Measurements from ENCODE around the gene RASSF1. TPM values are rescaled to one million over a fixed set of nuclear protein-coding genes. Genes with fewer than 3 reads are reported as not detected.

The RASSF1 gene
- total RNA-seq, 2 experiments from 2014 or later, result 30.8 to 50.7 TPM

DNA sequence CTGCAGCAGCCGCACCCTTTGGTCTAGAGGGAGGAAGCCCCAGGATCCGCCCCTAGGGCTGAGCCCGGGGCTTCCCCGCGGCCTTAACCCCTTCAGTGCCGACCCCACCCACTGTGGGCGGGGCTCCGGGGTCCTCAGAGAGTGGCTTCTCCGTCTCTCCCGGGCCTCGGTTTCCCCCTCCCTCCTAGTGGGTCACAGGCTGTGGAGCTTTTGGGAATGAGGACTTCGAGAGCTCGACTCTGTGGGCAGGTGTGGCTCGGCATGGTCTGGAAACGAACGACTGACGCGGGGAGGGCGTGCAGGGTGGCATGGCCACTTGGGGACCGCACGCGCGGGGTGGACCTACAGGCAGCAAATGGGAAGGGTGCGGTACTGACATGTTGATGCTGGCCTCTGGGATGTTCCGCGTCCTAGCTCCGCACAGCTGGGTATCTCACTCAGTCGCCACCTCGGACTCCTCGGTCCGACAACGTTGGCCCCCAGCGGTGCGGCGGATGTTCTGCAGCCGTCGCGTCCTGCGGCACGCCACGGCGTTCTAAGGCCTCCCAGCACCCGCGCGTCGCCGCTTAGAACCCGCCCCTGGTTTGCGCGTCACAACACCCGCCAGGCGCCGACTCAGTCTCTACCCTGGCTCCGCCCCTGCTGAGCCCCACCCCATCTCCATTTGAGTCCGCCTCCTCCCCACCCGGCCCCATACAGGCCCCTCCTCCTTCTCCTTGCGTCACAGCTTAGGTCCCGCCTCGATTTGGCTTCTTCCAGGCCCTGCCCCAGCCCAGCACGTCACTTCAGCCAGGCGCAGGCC, 41.6 kb downstream of the RASSF1 start, which contains the start of the genes HYAL3 and NAA80:
Gene HYAL3 (minus strand): TSS at position 570 of the 802 bp plus-strand sequence. CDS start 3,803 bp downstream, outside the sequence.
Gene NAA80 (minus strand): TSS at position 570 of the 802 bp plus-strand sequence. CDS start 1,942 bp downstream, outside the sequence.
- Mint-ChIP-seq H3K27me3 (no peaks in the 10 kb centered on the region), H3K4me3 (peak within 1 kb of the TSS; percentile 97), H3K27ac (peak within 1 kb of the TSS; percentile 96), H3K9me3 (ENCODE audit: low read depth) (no peaks in the 10 kb centered on the region), H3K36me3 (ENCODE audit: low read depth) (no peaks in the 10 kb centered on the region), H3K4me1 (peaks cover 13% of the 10 kb centered on the region)
- CTCF ChIA-PET, result interaction anchor here (0.5 to 1.9 kb wide), 18 partner anchors 20 to 341 kb away, joined by 3 to 16 read pairs (median 3); partner anchors contain the start of genes CYB561D2, GNAI2, NPRL2 and RASSF1
- DNase-seq, result peak; percentile 100
- ATAC-seq, result peak; percentile 89
- intact Hi-C loops (cut with DNase I, micrococcal nuclease), result loop anchor here (1.0 to 10.0 kb wide), 19 partner anchors 22 to 1758 kb away; partner anchors contain the start of genes TMEM115 (in 2 of the 2), CYB561D2 (in 1 of the 2), DUSP7 (in 1 of the 2) and GMPPB (in 1 of the 2)
- POLR2A ChIA-PET, result interaction anchor here (0.6 to 1.6 kb wide), 11 partner anchors 20 to 559 kb away, joined by 3 to 11 read pairs (median 3); partner anchors contain the start of genes GNAI2, HYAL2, NPRL2 and RASSF1

DNA sequence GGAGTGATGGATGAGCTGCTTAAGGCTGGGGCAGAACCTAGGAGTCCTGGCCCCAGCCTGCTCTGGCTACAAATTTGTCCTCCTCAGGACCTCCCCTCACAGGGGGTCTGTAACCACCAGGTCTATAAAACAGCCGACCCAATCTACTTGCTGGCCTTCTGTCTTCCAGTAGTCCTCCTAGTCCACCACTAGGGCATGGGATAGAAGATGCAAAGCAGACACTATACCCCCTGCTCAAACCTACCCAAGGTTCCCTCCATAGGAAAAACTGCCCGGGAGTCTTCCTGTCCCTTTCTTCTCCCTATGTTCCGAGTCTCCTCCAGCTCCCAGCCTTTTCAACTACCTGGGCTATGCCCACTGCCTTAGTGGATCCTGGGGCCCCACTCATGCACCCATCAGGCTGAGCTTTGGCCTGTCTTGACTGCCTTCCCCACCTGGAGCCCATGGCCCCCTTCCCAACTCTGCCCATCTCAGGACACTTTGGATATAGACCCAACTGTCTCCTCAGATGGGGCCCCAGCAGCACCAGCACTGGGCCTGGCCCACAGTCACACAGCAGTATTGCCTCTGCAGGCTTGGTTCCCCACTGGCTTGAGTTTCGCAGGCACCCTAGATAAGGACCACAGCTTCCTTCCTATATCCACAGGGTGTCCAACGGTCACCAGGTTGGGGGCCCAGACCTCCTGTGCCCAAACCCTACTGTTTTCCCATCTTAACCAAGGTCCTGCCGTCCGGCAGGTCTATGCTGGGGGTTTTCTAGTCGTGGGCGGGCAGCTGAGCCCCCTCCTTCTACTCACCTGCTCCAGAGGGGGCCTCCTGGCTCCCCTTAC, 42.5 kb downstream of the RASSF1 start:
- POLR2A ChIA-PET, result interaction anchor here (0.6 to 1.6 kb wide), 2 partner anchors 38 to 70 kb away, joined by 10 to 11 read pairs; no protein-coding TSS in a partner anchor
- no peaks in the 10 kb centered on the region for H3K27me3 Mint-ChIP-seq
- DNase-seq (no peak), ATAC-seq (no peak)
- H3K36me3 Mint-ChIP-seq (ENCODE audit: low read depth), result no peaks in the 10 kb centered on the region
- CTCF ChIA-PET, result interaction anchor here (0.6 to 1.9 kb wide), 7 partner anchors 26 to 156 kb away, joined by 3 to 16 read pairs (median 4); partner anchors contain the start of genes CYB561D2, GNAI2, NPRL2 and RASSF1
- H3K9me3 Mint-ChIP-seq (ENCODE audit: low read depth), result no peaks in the 10 kb centered on the region
- intact Hi-C loops (cut with DNase I, micrococcal nuclease), result loop anchor here (2.0 to 10.0 kb wide), 9 partner anchors 51 to 1759 kb away; partner anchors contain the start of genes DUSP7 (in 1 of the 2), GMPPB (in 1 of the 2), MANF (in 1 of the 2) and MAPKAPK3 (in 1 of the 2)
- peak overlapping the region; percentile 97 for H3K4me3 Mint-ChIP-seq
- peaks cover 13% of the 10 kb centered on the region for H3K4me1 Mint-ChIP-seq
- H3K27ac Mint-ChIP-seq, result peak overlapping the region; percentile 70

DNA sequence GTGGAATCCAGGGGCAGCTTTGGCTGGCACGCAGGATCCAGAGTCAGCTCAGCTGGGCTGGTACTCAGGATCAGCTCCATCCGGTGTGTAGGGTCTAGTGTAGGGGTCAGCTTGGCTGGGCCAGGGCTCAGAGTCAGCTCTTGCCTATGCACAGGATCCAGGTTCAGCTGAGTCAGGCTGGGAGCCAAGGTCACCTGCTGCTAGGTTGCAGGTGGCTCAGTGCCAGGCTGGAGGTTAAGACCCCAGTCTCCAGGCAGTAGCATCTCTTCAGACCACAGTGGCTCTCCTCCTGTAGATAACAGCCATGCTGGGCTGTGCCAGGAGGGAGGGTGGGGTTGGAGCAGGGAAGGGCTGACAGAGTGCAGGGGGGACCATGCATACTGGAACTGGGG, 43.3 kb downstream of the RASSF1 start:
- no peak overlapping the region for H3K4me3 Mint-ChIP-seq
- CTCF ChIA-PET, result interaction anchor here (0.7 to 0.9 kb wide), 3 partner anchors 18 to 391 kb away, joined by 3 read pairs; no protein-coding TSS in a partner anchor
- ATAC-seq (no peak), DNase-seq (no peak)
- peaks cover 20% of the 10 kb centered on the region for H3K4me1 Mint-ChIP-seq
- H3K9me3 Mint-ChIP-seq (ENCODE audit: low read depth), result no peaks in the 10 kb centered on the region
- POLR2A ChIA-PET, result interaction anchor here (0.7 to 0.8 kb wide), 2 partner anchors 40 to 272 kb away, joined by 3 read pairs; partner anchors contain the start of gene HEMK1
- intact Hi-C loops (cut with DNase I, micrococcal nuclease), result loop anchor here (5.0 to 10.0 kb wide), 2 partner anchors 573 to 1645 kb away; partner anchors contain the start of genes GMPPB (in 1 of the 2), PARP3 (in 1 of the 2) and RRP9 (in 1 of the 2)
- peaks cover 3% of the 10 kb centered on the region for H3K36me3 Mint-ChIP-seq (ENCODE audit: low read depth)
- no peaks in the 10 kb centered on the region for H3K27me3 Mint-ChIP-seq
- H3K27ac Mint-ChIP-seq, result no peak overlapping the region

DNA sequence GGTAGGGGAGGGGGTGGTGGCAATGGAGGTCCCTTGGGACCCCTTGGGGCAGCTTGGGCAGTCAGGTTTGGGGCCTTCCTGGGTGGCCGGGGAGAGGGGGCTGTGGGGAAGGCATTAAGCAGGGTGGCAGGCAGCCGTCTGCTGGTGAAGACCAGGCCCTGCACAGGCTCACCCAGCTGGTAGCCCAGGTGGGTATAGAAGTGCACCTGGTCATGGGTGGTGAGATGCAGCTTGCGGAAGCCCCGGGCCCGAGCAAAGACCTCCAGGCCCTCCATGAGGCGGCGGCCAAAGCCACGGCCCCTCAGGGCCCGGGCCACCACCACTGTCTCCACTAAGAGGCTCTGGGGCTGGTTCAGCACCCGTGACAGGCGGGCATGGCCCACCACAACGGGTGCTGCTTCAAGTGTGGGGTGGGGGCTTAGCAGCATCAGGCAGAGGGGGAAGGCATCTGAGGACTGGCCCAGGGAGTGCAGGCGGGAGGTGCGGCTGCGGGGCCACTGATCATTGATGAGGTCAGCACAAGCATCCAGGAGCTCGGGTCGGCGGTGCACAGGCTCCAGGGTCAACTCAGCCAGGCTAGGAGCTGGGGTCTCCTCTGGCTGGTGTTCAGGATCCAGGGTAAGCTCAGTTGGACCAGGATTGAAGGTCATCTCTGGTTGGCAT, 43.8 kb downstream of the RASSF1 start:
- ChIA-PET CTCF (interaction anchor here (0.7 to 0.9 kb wide), 3 partner anchors 19 to 390 kb away, joined by 3 read pairs; no protein-coding TSS in a partner anchor), POLR2A (interaction anchor here (0.7 to 0.8 kb wide), 2 partner anchors 41 to 272 kb away, joined by 3 read pairs; partner anchors contain the start of gene HEMK1)
- intact Hi-C loops (cut with DNase I, micrococcal nuclease), result loop anchor here (5.0 to 10.0 kb wide), 2 partner anchors 572 to 1645 kb away; partner anchors contain the start of genes GMPPB (in 1 of the 2), PARP3 (in 1 of the 2) and RRP9 (in 1 of the 2)
- no peaks in the 10 kb centered on the region for H3K27me3 Mint-ChIP-seq
- DNase-seq (no peak), ATAC-seq (no peak)
- H3K4me1 Mint-ChIP-seq, result peaks cover 20% of the 10 kb centered on the region
- no peak overlapping the region for H3K27ac Mint-ChIP-seq
- H3K36me3 Mint-ChIP-seq (ENCODE audit: low read depth), result peaks cover 3% of the 10 kb centered on the region
- H3K9me3 Mint-ChIP-seq (ENCODE audit: low read depth), result no peaks in the 10 kb centered on the region
- H3K4me3 Mint-ChIP-seq, result no peak overlapping the region

DNA sequence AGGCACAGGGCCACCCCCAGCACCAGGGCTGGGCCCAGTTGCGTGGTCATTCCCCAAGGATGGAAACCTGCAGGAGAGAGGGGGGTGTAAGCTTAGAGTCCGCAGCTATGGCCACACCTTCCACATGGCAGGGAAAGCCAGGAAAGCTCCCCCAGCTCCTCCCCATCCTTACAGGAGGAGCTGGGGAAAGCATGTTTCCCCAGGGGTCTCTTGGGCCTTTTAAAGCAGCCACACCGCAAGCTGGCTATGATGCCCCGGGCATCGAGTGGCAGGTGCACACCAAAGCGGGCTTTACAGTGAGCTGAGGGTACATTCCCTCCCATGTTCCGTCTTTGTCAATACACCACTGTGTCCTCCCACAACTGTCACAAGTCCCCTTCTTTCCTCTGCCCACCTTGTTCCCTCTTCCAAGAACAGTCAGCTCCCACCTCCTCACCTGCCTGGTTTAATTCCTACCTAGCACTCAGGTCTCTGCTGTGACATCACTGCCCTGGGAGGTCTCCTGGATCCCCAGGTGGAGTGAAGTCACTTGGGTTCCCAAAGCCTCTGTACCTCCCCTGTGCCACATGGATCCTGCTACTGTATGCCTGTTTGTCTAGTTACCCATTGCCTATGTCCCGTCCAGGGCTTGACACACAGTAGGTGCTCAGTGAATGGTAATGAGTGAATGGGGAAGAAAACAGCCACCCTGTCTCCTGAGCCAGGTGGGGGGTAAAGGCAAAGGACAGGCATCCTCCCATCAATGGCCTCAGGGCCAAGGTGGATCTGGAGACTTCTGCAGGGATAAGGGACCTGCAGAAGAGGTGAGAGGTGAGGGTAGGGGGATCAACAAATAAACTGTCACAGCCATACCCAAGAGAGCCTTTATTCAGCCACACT, 44.8 kb downstream of the RASSF1 start:
- Mint-ChIP-seq H3K27me3 (no peaks in the 10 kb centered on the region), H3K27ac (no peak overlapping the region), H3K4me1 (peaks cover 24% of the 10 kb centered on the region), H3K9me3 (ENCODE audit: low read depth) (no peaks in the 10 kb centered on the region), H3K36me3 (ENCODE audit: low read depth) (peaks cover 8% of the 10 kb centered on the region), H3K4me3 (no peak overlapping the region)
- ATAC-seq, result no peak
- ChIA-PET CTCF (interaction anchor here (0.8 kb wide), 1 partner anchor 21 kb away, joined by 3 read pairs; no protein-coding TSS in a partner anchor), POLR2A (no interaction called here)
- DNase-seq, result no peak
- intact Hi-C loops (cut with DNase I, micrococcal nuclease), result loop anchor here (5.0 to 10.0 kb wide), 2 partner anchors 571 to 1647 kb away; partner anchors contain the start of genes GMPPB (in 1 of the 2), PARP3 (in 1 of the 2) and RRP9 (in 1 of the 2)

DNA sequence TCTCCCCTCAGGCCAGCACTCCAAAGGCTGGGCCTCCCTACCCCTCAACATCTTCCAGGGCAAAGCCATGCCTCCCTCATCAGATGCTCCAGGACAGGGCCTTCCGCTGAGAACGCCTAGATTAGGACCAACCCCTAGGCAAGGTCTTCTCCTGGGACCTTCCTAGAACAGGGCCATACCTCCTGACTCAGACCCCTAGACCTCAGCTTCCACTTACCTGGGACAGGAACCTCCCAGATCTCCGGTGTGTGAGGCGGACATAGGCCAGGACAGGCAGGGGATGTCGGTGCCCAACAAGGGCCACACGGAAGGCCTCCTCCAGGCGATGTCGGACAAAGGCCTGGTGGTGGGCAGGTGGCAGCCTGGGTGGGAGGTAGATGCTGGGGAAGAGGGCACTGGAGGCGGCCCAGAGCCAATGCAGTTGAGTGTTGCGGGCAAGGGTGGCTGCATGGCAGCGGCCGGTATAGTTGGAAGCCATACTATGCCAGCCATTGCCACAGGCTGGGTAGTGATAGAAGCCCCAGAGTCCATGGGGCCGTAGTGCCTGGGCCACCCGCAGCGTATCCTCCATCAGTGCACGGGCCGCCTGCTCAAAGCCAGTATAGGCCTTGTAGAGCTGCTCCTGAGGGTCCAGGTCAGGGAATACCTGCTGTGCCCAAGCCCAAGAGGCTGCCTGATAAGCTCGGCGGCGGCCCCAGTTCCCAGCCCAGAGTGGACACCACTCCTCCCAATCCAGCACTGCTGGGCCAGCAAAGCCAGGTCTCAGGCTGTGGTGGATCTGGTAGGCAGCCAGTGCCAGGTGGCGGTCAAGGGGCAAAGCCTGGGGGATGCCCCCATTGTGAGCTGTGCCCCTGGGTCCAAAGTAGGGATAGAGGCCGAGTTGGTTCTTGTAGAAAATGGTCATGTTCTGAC, 45.9 kb downstream of the RASSF1 start:
- POLR2A ChIA-PET, result no interaction called here
- CTCF ChIA-PET, result interaction anchor here (1.0 to 1.4 kb wide), 2 partner anchors 29 to 59 kb away, joined by 3 read pairs; partner anchors contain the start of gene GNAI2

DNA sequence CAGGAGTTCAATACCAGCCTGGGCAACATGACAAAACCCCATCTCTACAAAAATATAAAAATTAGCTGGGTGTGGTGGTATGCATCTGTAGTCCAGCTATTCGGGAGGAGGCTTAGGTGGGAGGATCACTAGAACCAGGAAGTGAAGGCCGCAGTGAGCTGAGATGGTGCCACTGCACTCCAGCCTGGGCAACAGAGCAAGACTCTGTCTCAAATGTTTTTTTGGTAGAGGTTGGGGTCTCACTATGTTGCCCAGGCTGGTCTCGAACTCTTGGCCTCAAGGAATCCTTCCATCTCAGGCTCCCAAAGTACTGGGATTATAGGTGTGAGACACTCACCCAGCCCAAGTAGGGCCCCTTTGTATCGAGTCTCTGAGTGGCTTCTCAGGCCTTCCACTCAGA, 46.5 kb downstream of the RASSF1 start:
- no peaks in the 10 kb centered on the region for H3K9me3 Mint-ChIP-seq (ENCODE audit: low read depth)
- peaks cover 21% of the 10 kb centered on the region for H3K4me1 Mint-ChIP-seq

More for the DNA sequence above, 45.9 kb downstream of the RASSF1 start:
- intact Hi-C loops (cut with DNase I, micrococcal nuclease), result loop anchor here (5.0 to 10.0 kb wide), 3 partner anchors 570 to 1648 kb away; partner anchors contain the start of genes GMPPB (in 1 of the 2), PARP3 (in 1 of the 2), RHOA (in 1 of the 2) and RRP9 (in 1 of the 2)
- Mint-ChIP-seq H3K4me1 (peaks cover 22% of the 10 kb centered on the region), H3K9me3 (ENCODE audit: low read depth) (no peaks in the 10 kb centered on the region), H3K36me3 (ENCODE audit: low read depth) (peaks cover 16% of the 10 kb centered on the region), H3K27me3 (no peaks in the 10 kb centered on the region), H3K4me3 (no peak overlapping the region), H3K27ac (no peak overlapping the region)
- ATAC-seq (no peak), DNase-seq (no peak)

DNA sequence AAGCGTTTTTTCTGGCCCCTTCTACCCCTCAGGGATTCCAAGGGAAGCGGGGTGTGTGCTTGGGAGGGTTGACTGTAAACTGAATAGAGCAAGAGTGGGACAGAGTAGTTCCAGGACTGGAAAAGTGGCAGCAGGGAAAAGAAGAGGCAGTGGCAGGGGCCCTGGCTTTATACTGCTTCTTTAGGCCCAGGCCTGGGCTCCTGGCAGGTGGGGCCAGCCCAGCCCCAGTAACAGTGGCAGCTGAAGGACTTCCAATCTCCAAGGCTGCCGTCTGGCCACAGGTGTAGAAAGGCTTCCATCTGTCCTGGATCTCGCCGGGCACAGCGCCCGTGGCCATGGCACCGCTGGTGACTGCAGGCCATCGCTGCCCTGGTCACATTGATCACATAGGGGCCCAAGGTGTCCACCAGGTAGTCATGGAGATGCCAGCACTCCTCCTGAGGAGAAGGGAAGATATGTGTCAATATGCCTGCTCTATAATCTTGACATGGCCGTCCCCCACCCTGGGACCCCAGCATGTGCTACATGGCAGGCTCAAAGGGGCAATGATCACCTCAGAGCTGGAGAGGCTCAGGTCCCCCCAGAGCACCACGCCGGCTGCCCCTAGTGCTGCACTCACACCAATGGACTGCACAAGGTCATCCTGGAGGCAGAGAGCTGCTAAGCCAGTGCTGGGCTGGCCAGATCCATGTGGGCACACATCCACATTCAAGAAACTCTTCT, 47.4 kb downstream of the RASSF1 start:
- H3K36me3 Mint-ChIP-seq (ENCODE audit: low read depth), result peaks cover 31% of the 10 kb centered on the region

More for the DNA sequence above, 46.5 kb downstream of the RASSF1 start:
- ChIA-PET POLR2A (no interaction called here), CTCF (interaction anchor here (0.5 to 1.4 kb wide), 3 partner anchors 30 to 1270 kb away, joined by 3 read pairs; partner anchors contain the start of gene GNAI2)
- Mint-ChIP-seq H3K4me3 (no peak overlapping the region), H3K27me3 (no peaks in the 10 kb centered on the region), H3K27ac (no peak overlapping the region), H3K36me3 (ENCODE audit: low read depth) (peaks cover 23% of the 10 kb centered on the region)
- ATAC-seq, result no peak
- DNase-seq, result no peak
- intact Hi-C loops (cut with DNase I, micrococcal nuclease), result loop anchor here (5.0 to 10.0 kb wide), 2 partner anchors 569 to 882 kb away; partner anchors contain the start of genes GMPPB (in 1 of the 2), RHOA (in 1 of the 2) and TCTA (in 1 of the 2)

More for the DNA sequence above, 47.4 kb downstream of the RASSF1 start:
- Mint-ChIP-seq H3K27me3 (no peaks in the 10 kb centered on the region), H3K4me1 (peaks cover 20% of the 10 kb centered on the region), H3K4me3 (peak overlapping the region; percentile 88), H3K27ac (peak overlapping the region; percentile 99), H3K9me3 (ENCODE audit: low read depth) (no peaks in the 10 kb centered on the region)
- ChIA-PET POLR2A (interaction anchor here (0.6 kb wide), 1 partner anchor 10 kb away, joined by 3 read pairs; no protein-coding TSS in a partner anchor), CTCF (interaction anchor here (0.5 to 1.8 kb wide), 7 partner anchors 31 to 1269 kb away, joined by 3 to 8 read pairs (median 3); partner anchors contain the start of gene GNAI2)
- no peak for ATAC-seq
- intact Hi-C loops (cut with DNase I, micrococcal nuclease), result loop anchor here (2.0 to 10.0 kb wide), 4 partner anchors 318 to 881 kb away; partner anchors contain the start of genes CISH (in 1 of the 2), GMPPB (in 1 of the 2), RHOA (in 1 of the 2) and TCTA (in 1 of the 2)
- no peak for DNase-seq
